ENCODE measurements around the gene TRAM2.

The TRAM2 gene

GRCh38 chr6:52500238-52501129 lies 76.4 kb downstream of the TRAM2 start:
- no peak for TF ChIP-seq CSRNP3 (CRISPR knock-in tag; IDR thresholded peaks at IDR 0.05)
- TF ChIP-seq PPARA (CRISPR knock-in tag; IDR thresholded peaks at IDR 0.05; ENCODE audit: borderline replicate concordance) = no peak
- no peak for ATAC-seq

- TF ChIP-seq TCF4 (CRISPR knock-in tag; IDR thresholded peaks at IDR 0.05; ENCODE audit: borderline replicate concordance) (no peak), ZNF70 (CRISPR knock-in tag; IDR thresholded peaks at IDR 0.05) (no peak), ISL1 (CRISPR knock-in tag; IDR thresholded peaks at IDR 0.05) (no peak), RARB (CRISPR knock-in tag; IDR thresholded peaks at IDR 0.05) (no peak), CSRNP3 (CRISPR knock-in tag; IDR thresholded peaks at IDR 0.05) (no peak), ESRRG (CRISPR knock-in tag; IDR thresholded peaks at IDR 0.05) (no peak), POU6F1 (CRISPR knock-in tag; IDR thresholded peaks at IDR 0.05; ENCODE audit: borderline replicate concordance, low read depth) (no peak)
- ATAC-seq = no peak
These were observed 77.1 kb downstream of the TRAM2 start for GRCh38 chr6:52499681-52500236.

GRCh38 chr6:52499026-52499425 lies 77.8 kb downstream of the TRAM2 start:
- ATAC-seq = no peak; the same call in 1 of the 3 replicates
- no peak for TF ChIP-seq CSDC2 (CRISPR knock-in tag; IDR thresholded peaks at IDR 0.05)
- TF ChIP-seq TCF4 (CRISPR knock-in tag; IDR thresholded peaks at IDR 0.05; ENCODE audit: borderline replicate concordance) = no peak
- TF ChIP-seq ZNF70 (CRISPR knock-in tag; IDR thresholded peaks at IDR 0.05) = no peak
- TF ChIP-seq ZFP30 (CRISPR knock-in tag; IDR thresholded peaks at IDR 0.05) = no peak
- TF ChIP-seq BACH2 (CRISPR knock-in tag; IDR thresholded peaks at IDR 0.05; ENCODE audit: borderline replicate concordance) = no peak
- no peak for TF ChIP-seq ZNF565 (CRISPR knock-in tag; conservative IDR thresholded peaks at IDR 0.05; ENCODE audit: low read depth)
- TF ChIP-seq TOX (CRISPR knock-in tag; IDR thresholded peaks at IDR 0.05; ENCODE audit: borderline replicate concordance) = no peak
- TF ChIP-seq PPARA (CRISPR knock-in tag; IDR thresholded peaks at IDR 0.05; ENCODE audit: borderline replicate concordance) = no peak
- no peak for TF ChIP-seq ISL1 (CRISPR knock-in tag; IDR thresholded peaks at IDR 0.05)
- TF ChIP-seq POU6F1 (CRISPR knock-in tag; IDR thresholded peaks at IDR 0.05; ENCODE audit: borderline replicate concordance, low read depth) = no peak
- TF ChIP-seq PATZ1 (CRISPR knock-in tag; IDR thresholded peaks at IDR 0.05; ENCODE audit: borderline replicate concordance) = no peak

GRCh38 chr6:52498538-52499017 lies 78.3 kb downstream of the TRAM2 start:
- no peak for TF ChIP-seq GLIS3 (CRISPR knock-in tag; IDR thresholded peaks at IDR 0.05)
- no peak; the same call in 2 of the 3 replicates for ATAC-seq

Measured in SK-N-SH treated with all-trans-retinoic acid at 6 μM for 48 hours (cell line).